Ovary (tissue), 9 donors: ENCODE data around the gene KIAA1614. TPM values are rescaled to one million over a fixed set of nuclear protein-coding genes. Genes with fewer than 3 reads are reported as not detected.

Source experiments
- DNase-seq, 5 donors: peaks; one replicate each; pipeline ENCODE4 v3.0.0-alpha.2; 2019 to 2020
- H3K27ac ChIP-seq, 2 donors: fragments of 200-600 bp; one replicate each; pipeline versions ENCODE4 v1.5.1 to v1.8.0; 2019 to 2022
- H3K27me3 ChIP-seq: fragments of 200-600 bp; one replicate; pipeline ENCODE4 v1.8.0; 2022
- H3K36me3 ChIP-seq: fragments of 200-600 bp; sonication (generic); one replicate; pipeline ENCODE4 v1.5.1; 2019
- H3K4me1 ChIP-seq: one replicate; pipeline ENCODE4 v1.8.1; 2013; ENCODE audit warnings: mild to moderate bottlenecking, moderate library complexity; ENCODE audit not compliant: insufficient read depth
- H3K4me3 ChIP-seq: fragments of 200-600 bp; sonication (generic); one replicate; pipeline ENCODE4 v1.5.1; 2017
- H3K9me3 ChIP-seq, 2 donors: fragments of 200-600 bp in 1 of 2; sonication (generic) in 1 of 2; one replicate each; pipeline versions ENCODE4 v1.5.1 to v1.8.1; 2013 to 2019; ENCODE audit warnings: mild to moderate bottlenecking in 1 of 2, moderate library complexity in 1 of 2
- EP300 ChIP-seq: sonication (generic); formaldehyde crosslinking; IDR thresholded peaks from one replicate; pipeline ENCODE4 v1.6.1; 2017; ENCODE audit warnings: antibody characterized with exemption
- POLR2A ChIP-seq: fragments of 450-650 bp; IDR thresholded peaks from one replicate; pipeline ENCODE4 v1.6.1; 2017; ENCODE audit warnings: antibody characterized with exemption, mild to moderate bottlenecking, moderate library complexity
- WGBS, 3 donors: extraction: QIAGEN DNeasy Blood & Tissue Kit in 1 of 3; methylation state at CpG; one replicate each; pipeline versions ENCODE4 v1.1.5 to v1.1.7; 2013 to 2017; 5-methylcytosine and 5-hydroxymethylcytosine counted together
- intact Hi-C, 4 donors: fragments of 100-400 bp; cut with DNase I; formaldehyde crosslinking; loops; one replicate each; pipeline versions ENCODE4 v1.11.0 to v1.15.1; 2022 to 2023
- polyA plus RNA-seq, 2 donors: library from polyadenylated mRNA; stranded (reverse); fragments of 200-250 nt in 1 of 2; fragments of 350-450 nt in 1 of 2; fragmentation: Illumina TruSeq in 1 of 2; extraction: RNeasy Lipid Tissue Mini Kit (QIAGEN cat#74804) in 1 of 2; gene quantifications; one replicate each; pipeline ENCODE4 v1.2.3, GENCODE V29; 2013 to 2014
- total RNA-seq, 7 donors: library from RNA; depleted of rRNA in 2 of 7; stranded (reverse); fragments of >200 nt in 2 of 7; fragmentation: NEBNext Ultra II Directional in 3 of 7; extraction: Animal tissue kit (Norgen Biotek cat#: 25700) in 3 of 7; gene quantifications; one replicate each; pipeline versions ENCODE4 v1.1.0 to v1.2.4, GENCODE V29; 2016 to 2023
- TF ChIP-seq, protein P1 (sequence below), 3 donors: fragments of 450-650 bp in 2 of 3; fragments of 200-600 bp in 1 of 3; IDR thresholded peaks; one replicate each; pipeline versions ENCODE4 v1.5.1 to v1.8.0; 2016 to 2022; ENCODE audit warnings: antibody characterized with exemption in 3 of 3, mild to moderate bottlenecking in 1 of 3
- donor health status: DM: no; HTN: no; CAD: no; lungs with moderate emphysema.
- donor health status: DM: no; HTN: no; CAD: no.
- donor health status: Bipolar disorder and iron deficiency.
- donor health status: DM: yes; HTN: yes; CAD: no.
- donor health status: DM: no; HTN: no; CAD: no.
- donor health status: DM: yes; HTN: yes; CAD: no.

Gene KIAA1614
- total and polyA plus RNA-seq, 9 donors: 1.1 to 15.1 (median 10.5) TPM

DNA sequence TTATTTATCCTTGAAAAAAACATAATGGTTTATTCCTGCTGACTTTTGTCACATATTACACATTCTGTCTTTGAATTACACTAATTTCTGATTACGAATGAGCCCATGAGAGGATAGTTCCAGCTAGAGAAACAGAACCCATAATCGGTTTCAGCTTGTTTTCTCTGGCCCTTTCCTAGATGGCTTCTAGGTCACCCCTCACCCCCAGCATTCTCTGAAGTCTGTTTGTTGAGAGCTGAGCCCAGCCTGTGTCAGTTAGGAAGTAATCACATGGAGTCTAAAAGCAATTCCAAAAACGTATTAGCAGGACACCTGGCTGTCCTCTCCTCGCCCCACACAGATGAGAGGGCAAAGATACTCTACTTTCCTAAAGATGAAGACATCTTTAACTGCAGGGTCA lies 48.9 kb downstream of the KIAA1614 start:
- TF ChIP-seq POLR2A (no peak), EP300 (no peak)
- TF ChIP-seq, protein P1, sequence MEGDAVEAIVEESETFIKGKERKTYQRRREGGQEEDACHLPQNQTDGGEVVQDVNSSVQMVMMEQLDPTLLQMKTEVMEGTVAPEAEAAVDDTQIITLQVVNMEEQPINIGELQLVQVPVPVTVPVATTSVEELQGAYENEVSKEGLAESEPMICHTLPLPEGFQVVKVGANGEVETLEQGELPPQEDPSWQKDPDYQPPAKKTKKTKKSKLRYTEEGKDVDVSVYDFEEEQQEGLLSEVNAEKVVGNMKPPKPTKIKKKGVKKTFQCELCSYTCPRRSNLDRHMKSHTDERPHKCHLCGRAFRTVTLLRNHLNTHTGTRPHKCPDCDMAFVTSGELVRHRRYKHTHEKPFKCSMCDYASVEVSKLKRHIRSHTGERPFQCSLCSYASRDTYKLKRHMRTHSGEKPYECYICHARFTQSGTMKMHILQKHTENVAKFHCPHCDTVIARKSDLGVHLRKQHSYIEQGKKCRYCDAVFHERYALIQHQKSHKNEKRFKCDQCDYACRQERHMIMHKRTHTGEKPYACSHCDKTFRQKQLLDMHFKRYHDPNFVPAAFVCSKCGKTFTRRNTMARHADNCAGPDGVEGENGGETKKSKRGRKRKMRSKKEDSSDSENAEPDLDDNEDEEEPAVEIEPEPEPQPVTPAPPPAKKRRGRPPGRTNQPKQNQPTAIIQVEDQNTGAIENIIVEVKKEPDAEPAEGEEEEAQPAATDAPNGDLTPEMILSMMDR (IDR thresholded peaks at IDR 0.05): no peak
- Histone ChIP-seq H3K4me3 (no peak overlapping the region), H3K4me1 (peaks cover 7% of the 10 kb centered on the region), H3K9me3 (no peaks in the 10 kb centered on the region), H3K27ac (no peak overlapping the region), H3K27me3 (no peaks in the 10 kb centered on the region), H3K36me3 (no peaks in the 10 kb centered on the region)
- no peak for DNase-seq
- intact Hi-C loops: no loop called here
- WGBS, 3 donors: 51 to 69% (median 66%) methylated on average over 4 of the region's 4 CpGs

GRCh38 chr1:180962178-180962577 lies 49.5 kb downstream of the KIAA1614 start:
- H3K4me1 ChIP-seq: peaks cover 7% of the 10 kb centered on the region
- H3K27ac ChIP-seq: no peak overlapping the region
- WGBS, 3 donors: 39 to 56% (median 45%) methylated on average over 4 of the region's 4 CpGs
- no peak overlapping the region for H3K4me3 ChIP-seq
- no peak for DNase-seq
- H3K9me3 ChIP-seq: no peaks in the 10 kb centered on the region
- TF ChIP-seq EP300: no peak
- no peak for TF ChIP-seq POLR2A
- TF ChIP-seq, protein P1 (IDR thresholded peaks at IDR 0.05): no peak
- no peaks in the 10 kb centered on the region for H3K27me3 ChIP-seq
- intact Hi-C loops: no loop called here
- H3K36me3 ChIP-seq: no peaks in the 10 kb centered on the region

- Histone ChIP-seq H3K27ac (no peak overlapping the region), H3K4me1 (peaks cover 7% of the 10 kb centered on the region), H3K36me3 (no peaks in the 10 kb centered on the region), H3K9me3 (no peaks in the 10 kb centered on the region), H3K27me3 (no peaks in the 10 kb centered on the region), H3K4me3 (no peak overlapping the region)
- no peak for TF ChIP-seq POLR2A
- TF ChIP-seq, protein P1 (IDR thresholded peaks at IDR 0.05): no peak
- no peak for TF ChIP-seq EP300
- 84 to 89% (median 87%) methylated on average over 10 of the region's 10 CpGs for WGBS, 3 donors
- DNase-seq: no peak
- intact Hi-C loops: no loop called here
Observed at GRCh38 chr1:180964056-180964455, 51.4 kb downstream of the KIAA1614 start.

DNA sequence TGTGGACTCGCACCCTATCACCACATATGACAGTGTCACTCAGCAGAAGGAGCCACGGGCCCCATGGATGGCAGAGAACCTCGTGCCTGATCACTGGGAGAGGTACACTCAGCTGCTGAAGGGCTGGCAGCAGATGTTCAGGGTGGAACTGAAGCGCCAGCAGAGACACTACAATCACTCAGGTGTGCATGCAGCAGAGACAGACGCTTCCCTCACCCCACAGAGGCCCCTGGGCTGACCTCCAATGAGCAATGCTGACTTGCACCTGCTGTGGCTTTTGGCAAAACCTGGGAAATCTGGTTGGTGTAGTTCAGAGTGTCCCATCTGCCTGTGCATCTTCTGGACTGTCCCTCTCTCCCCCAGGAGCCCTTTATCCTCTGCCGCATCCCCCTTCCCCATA lies 51.9 kb downstream of the KIAA1614 start:
- no peak for DNase-seq
- TF ChIP-seq, protein P1 (IDR thresholded peaks at IDR 0.05): no peak
- intact Hi-C loops: no loop called here
- no peaks in the 10 kb centered on the region for H3K36me3 ChIP-seq
- H3K4me1 ChIP-seq: peaks cover 7% of the 10 kb centered on the region
- H3K4me3 ChIP-seq: no peak overlapping the region
- WGBS, 3 donors: 90 to 92% (median 91%) methylated on average over 6 of the region's 6 CpGs
- H3K27me3 ChIP-seq: no peaks in the 10 kb centered on the region
- no peak overlapping the region for H3K27ac ChIP-seq
- H3K9me3 ChIP-seq: no peaks in the 10 kb centered on the region

DNA sequence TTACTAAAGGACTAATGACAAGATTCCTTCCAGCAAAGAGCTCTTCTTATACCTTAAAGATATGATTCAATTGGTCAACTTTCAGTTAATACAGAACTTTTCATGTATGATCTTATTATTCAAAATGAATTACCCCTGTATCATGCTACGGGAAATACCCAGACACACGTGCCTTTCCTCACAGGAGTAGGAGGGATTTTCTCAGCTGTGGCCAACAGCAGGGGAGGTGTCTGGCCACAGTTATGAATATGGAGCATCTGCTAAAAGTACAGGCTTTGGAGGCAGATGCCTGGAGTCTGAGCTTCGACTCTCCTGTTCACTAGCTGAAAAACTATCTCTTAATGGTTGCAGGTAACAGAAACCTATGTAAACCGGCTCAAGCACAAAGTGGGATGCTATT lies 53.6 kb downstream of the KIAA1614 start:
- Histone ChIP-seq H3K4me1 (peaks cover 7% of the 10 kb centered on the region), H3K27me3 (no peaks in the 10 kb centered on the region), H3K9me3 (no peaks in the 10 kb centered on the region), H3K36me3 (no peaks in the 10 kb centered on the region), H3K4me3 (no peak overlapping the region), H3K27ac (no peak overlapping the region)
- DNase-seq: no peak
- WGBS, 3 donors: 83 to 88% (median 86%) methylated on average over 4 of the region's 4 CpGs
- TF ChIP-seq POLR2A (no peak), EP300 (no peak)
- TF ChIP-seq, protein P1 (IDR thresholded peaks at IDR 0.05): no peak
- intact Hi-C loops: no loop called here
